ENCODE data around the gene NAGK.
"Not testable (repeated sequence)": the region's sequence is repeated elsewhere in the genome, so short reads cannot be mapped to it uniquely, and the experiment has no call there.

Gene NAGK

GRCh38 chr2:71069376-71069775, 928 bp downstream of the NAGK start:
- DNase-seq = no peak

- DNase-seq = peak in 13 of 51 donors; percentile 4 to 28 (median 12)
These were observed 2.0 kb downstream of the NAGK start for GRCh38 chr2:71070294-71071093.

- DNase-seq = peak in 10 of 51 donors; percentile 4 to 30 (median 12)
These were observed 3.4 kb downstream of the NAGK start for GRCh38 chr2:71071681-71072398.

GRCh38 chr2:71072492-71072891, 4.0 kb downstream of the NAGK start:
- no peak for DNase-seq

- DNase-seq = no peak
These were observed 5.0 kb downstream of the NAGK start for GRCh38 chr2:71073475-71073874.

- DNase-seq = no peak
These were observed 6.5 kb downstream of the NAGK start for GRCh38 chr2:71074893-71075395.

GRCh38 chr2:71078624-71079023, 10.2 kb downstream of the NAGK start:
- no peak for DNase-seq

- DNase-seq = no peak
These were observed 14.2 kb downstream of the NAGK start for GRCh38 chr2:71082402-71083252.

- not testable (repeated sequence) for DNase-seq
These were observed 14.8 kb downstream of the NAGK start for GRCh38 chr2:71083297-71083696.

GRCh38 chr2:71083752-71084312, 15.4 kb downstream of the NAGK start:
- not testable (repeated sequence) for DNase-seq

- DNase-seq = not testable (repeated sequence)
These were observed 17.0 kb downstream of the NAGK start for GRCh38 chr2:71085325-71086003.

GRCh38 chr2:71089475-71089874, 21.0 kb downstream of the NAGK start:
- DNase-seq = not testable (repeated sequence)

GRCh38 chr2:71091808-71092207, 23.4 kb downstream of the NAGK start:
- not testable (repeated sequence) for DNase-seq

GRCh38 chr2:71092491-71093260, 24.2 kb downstream of the NAGK start:
- DNase-seq = not testable (repeated sequence)

GRCh38 chr2:71100195-71100964, 31.9 kb downstream of the NAGK start:
- peak in 14 of 51 donors; percentile 4 to 42 (median 14) for DNase-seq

- DNase-seq = no peak
These were observed 33.2 kb downstream of the NAGK start for GRCh38 chr2:71101656-71102055.

- DNase-seq = no peak
These were observed 34.7 kb downstream of the NAGK start for GRCh38 chr2:71102981-71103681.

- DNase-seq = no peak
These were observed 35.4 kb downstream of the NAGK start for GRCh38 chr2:71103809-71104208.
